Right lobe of liver (tissue), 6 donors: ENCODE measurements around the gene PASK. TPM values are rescaled to one million over a fixed set of nuclear protein-coding genes. Genes with fewer than 3 reads are reported as not detected.

Experiments used
- ATAC-seq, 4 donors: fragments of 200-7000 bp; cut with Tn5 transposase; one replicate each; pipeline ENCODE4 v1.9.1; 2020; ENCODE audit warnings: mild to moderate bottlenecking in 4 of 4, moderate library complexity in 4 of 4
- DNase-seq, 3 donors: peaks; one replicate each; pipeline ENCODE4 v3.0.0-alpha.2; 2020
- H3K27ac ChIP-seq, 3 donors: fragments of 200-600 bp; one replicate each; pipeline ENCODE4 v1.8.0; 2022
- H3K27me3 ChIP-seq, 2 donors: fragments of 200-600 bp; one replicate each; pipeline ENCODE4 v1.8.0; 2022
- H3K36me3 ChIP-seq, 4 donors: fragments of 200-600 bp; sonication (generic) in 1 of 4; one replicate each; pipeline versions ENCODE4 v1.5.1 to v1.8.0; 2017 to 2022; ENCODE audit warnings: control low read depth in 1 of 4
- H3K4me1 ChIP-seq, 4 donors: fragments of 200-600 bp; sonication (generic) in 1 of 4; one replicate each; pipeline versions ENCODE4 v1.5.1 to v1.8.0; 2017 to 2022; ENCODE audit warnings: control low read depth in 1 of 4
- H3K4me3 ChIP-seq, 3 donors: fragments of 200-600 bp; one replicate each; pipeline ENCODE4 v1.8.0; 2022
- H3K9me3 ChIP-seq, 4 donors: fragments of 200-600 bp; sonication (generic) in 1 of 4; one replicate each; pipeline versions ENCODE4 v1.5.1 to v1.8.0; 2017 to 2022; ENCODE audit warnings: control low read depth in 1 of 4
- CTCF ChIP-seq, 4 donors: fragments of 200-600 bp in 3 of 4; fragments of 450-650 bp in 1 of 4; IDR thresholded peaks; one replicate each; pipeline versions ENCODE4 v1.5.1 to v1.8.0; 2016 to 2022; ENCODE audit warnings: antibody characterized with exemption in 4 of 4, mild to moderate bottlenecking in 2 of 4
- POLR2A ChIP-seq: fragments of 450-650 bp; IDR thresholded peaks from one replicate; pipeline ENCODE4 v1.6.1; 2017; ENCODE audit warnings: antibody characterized with exemption, mild to moderate bottlenecking
- WGBS: methylation state at CpG from one replicate; pipeline ENCODE4 v1.1.6; 2018; ENCODE audit warnings: low coverage, low lambda C conversion rate; ENCODE audit not compliant: insufficient coverage; ENCODE audit errors: missing lambda C conversion rate; 5-methylcytosine and 5-hydroxymethylcytosine counted together
- intact Hi-C, 2 donors: fragments of 100-400 bp; cut with DNase I; formaldehyde crosslinking; loops; one replicate each; pipeline versions ENCODE4 v1.11.2 to v1.14.1; 2022
- total RNA-seq, 6 experiments: library from RNA; depleted of rRNA in 2 of 6; stranded (reverse); fragments of >200 nt in 2 of 6; fragmentation: NEBNext Ultra II Directional in 3 of 6; extraction: Animal tissue kit (Norgen Biotek cat#: 25700) in 3 of 6; gene quantifications; one replicate each; pipeline versions ENCODE4 v1.1.0 to v1.2.4, GENCODE V29; 2016 to 2023
- donor health status: DM: no; HTN: yes; CAD: no.
- donor health status: DM: no; HTN: no; CAD: no.
- donor health status: DM: no; HTN: no; CAD: no.
- donor health status: DM: no; HTN: yes; CAD: no.
- donor health status: DM: no; HTN: yes; CAD: no.

PASK gene
- total RNA-seq, 6 experiments from 2014 or later = 2.0 to 4.2 (median 3.4) TPM

- ATAC-seq = no peak
- peak in 1 of 3 donors; percentile 37 for DNase-seq
- H3K27ac ChIP-seq = no peak overlapping the region
- no peaks in the 10 kb centered on the region for H3K27me3 ChIP-seq
- intact Hi-C loops = no loop called here
- H3K36me3 ChIP-seq = no peaks in the 10 kb centered on the region
- no peak for TF ChIP-seq POLR2A
- no peaks in the 10 kb centered on the region for H3K9me3 ChIP-seq
- peaks cover 0 to 6% (median 2%) of the 10 kb centered on the region in 4 donors for H3K4me1 ChIP-seq
- 93% methylated on average over 3 of the region's 19 CpGs for WGBS
- no peak overlapping the region for H3K4me3 ChIP-seq
These were observed 26.8 kb downstream of the PASK start for GRCh38 chr2:241122376-241123002.

- H3K9me3 ChIP-seq = no peaks in the 10 kb centered on the region
- peaks cover 0 to 6% (median 2%) of the 10 kb centered on the region in 4 donors for H3K4me1 ChIP-seq
- H3K36me3 ChIP-seq = no peaks in the 10 kb centered on the region
- 77% methylated on average over 5 of the region's 5 CpGs for WGBS
- intact Hi-C loops = no loop called here
- no peak overlapping the region for H3K4me3 ChIP-seq
- DNase-seq = no peak
- ATAC-seq = no peak
- TF ChIP-seq CTCF (IDR thresholded peaks at IDR 0.05) (no peak), POLR2A (no peak)
- no peak overlapping the region for H3K27ac ChIP-seq
- no peaks in the 10 kb centered on the region for H3K27me3 ChIP-seq
These were observed 28.3 kb downstream of the PASK start for GRCh38 chr2:241121008-241121407.

- H3K36me3 ChIP-seq = no peaks in the 10 kb centered on the region
- H3K27me3 ChIP-seq = no peaks in the 10 kb centered on the region
- DNase-seq (no peak), ATAC-seq (no peak)
- no peak overlapping the region for H3K27ac ChIP-seq
- no peak overlapping the region for H3K4me3 ChIP-seq
- TF ChIP-seq POLR2A = no peak
- TF ChIP-seq CTCF (IDR thresholded peaks at IDR 0.05) = no peak
- 97% methylated on average over 2 of the region's 2 CpGs for WGBS
- intact Hi-C loops = no loop called here
- peaks cover 0 to 6% (median 2%) of the 10 kb centered on the region in 4 donors for H3K4me1 ChIP-seq
- H3K9me3 ChIP-seq = no peaks in the 10 kb centered on the region
These were observed 28.8 kb downstream of the PASK start for GRCh38 chr2:241120440-241120839.

- H3K27me3 ChIP-seq = no peaks in the 10 kb centered on the region
- intact Hi-C loops = no loop called here
- no peaks in the 10 kb centered on the region for H3K36me3 ChIP-seq
- H3K4me1 ChIP-seq = peaks cover 0 to 1% (median under 1%) of the 10 kb centered on the region in 4 donors
- TF ChIP-seq CTCF (IDR thresholded peaks at IDR 0.05) (no peak), POLR2A (no peak)
- ATAC-seq (no peak), DNase-seq (peak in 1 of 3 donors; percentile 46)
- H3K27ac ChIP-seq = no peak overlapping the region
- H3K9me3 ChIP-seq = no peaks in the 10 kb centered on the region
- H3K4me3 ChIP-seq = no peak overlapping the region
- whole genome bisulfite sequencing = 100% methylated on average over 5 of the region's 24 CpGs
These were observed 30.4 kb downstream of the PASK start for GRCh38 chr2:241118737-241119505.
